Measurements from ENCODE around the gene SH3BP4. TPM values are rescaled to one million over a fixed set of nuclear protein-coding genes. Genes with fewer than 3 reads are reported as not detected.

Gene SH3BP4
- total and polyA plus RNA-seq, 2 of the 13 experiments (the other 11 are each of a cell fraction or from before 2014, with no cell fraction given): 34.6 to 99.1 TPM

- peak; percentile 83 for TF ChIP-seq ZNF710 (CRISPR knock-in tag; IDR thresholded peaks at IDR 0.05; ENCODE audit: borderline replicate concordance)
- no peak for TF ChIP-seq ZNF784 (CRISPR knock-in tag; IDR thresholded peaks at IDR 0.05; ENCODE audit: borderline replicate concordance)
- no peak for TF ChIP-seq CCDC6 (CRISPR knock-in tag; IDR thresholded peaks at IDR 0.05)
- no peak for TF ChIP-seq JUND (CRISPR knock-in tag; IDR thresholded peaks at IDR 0.05)
- 0 out of 2 replicates have a peak, but pooled peaks have one; percentile 23 for TF ChIP-seq ZNF567 (CRISPR knock-in tag; IDR thresholded peaks at IDR 0.05; ENCODE audit: borderline replicate concordance)
- no peak for TF ChIP-seq SOX13 (IDR thresholded peaks at IDR 0.05)
- no peak for TF ChIP-seq SOX13 (CRISPR knock-in tag; conservative IDR thresholded peaks at IDR 0.05 in 1 of 2, IDR thresholded peaks at IDR 0.05 in 1 of 2)
- no peak for TF ChIP-seq MTF1 (CRISPR knock-in tag; IDR thresholded peaks at IDR 0.05)
- no peak for TF ChIP-seq ZNF747 (CRISPR knock-in tag; IDR thresholded peaks at IDR 0.05; ENCODE audit: borderline replicate concordance)
- TF ChIP-seq LBX2 (CRISPR knock-in tag; IDR thresholded peaks at IDR 0.05; ENCODE audit: borderline replicate concordance): no peak
- TF ChIP-seq THRA (CRISPR knock-in tag; IDR thresholded peaks at IDR 0.05; ENCODE audit: borderline replicate concordance): peak; percentile 32; the same call in 1 of the 2 replicates
- TF ChIP-seq YY1 (IDR thresholded peaks at IDR 0.05; ENCODE audit: insufficient read depth, insufficient replicate concordance, low read depth, low read length): peak; percentile 5
- TF ChIP-seq RXRA (CRISPR knock-in tag; IDR thresholded peaks at IDR 0.05): no peak; the same call in 1 of the 2 replicates
- no peak for TF ChIP-seq GTF2F1 (IDR thresholded peaks at IDR 0.05; ENCODE audit: low read length)
- TF ChIP-seq ZNF264 (CRISPR knock-in tag; IDR thresholded peaks at IDR 0.05): no peak
- TF ChIP-seq CBX5 (CRISPR knock-in tag; IDR thresholded peaks at IDR 0.05; ENCODE audit: borderline replicate concordance): no peak
- peak; percentile 21 for TF ChIP-seq XRCC5 (optimal IDR thresholded peaks at IDR 0.05; ENCODE audit: low read length)
- TF ChIP-seq ZNF572 (CRISPR knock-in tag; IDR thresholded peaks at IDR 0.05): 0 out of 2 replicates have a peak, but pooled peaks have one; percentile 21
- 0 out of 2 replicates have a peak, but pooled peaks have one; percentile 42 for TF ChIP-seq ZNF225 (CRISPR knock-in tag; IDR thresholded peaks at IDR 0.05)
- peak; percentile 62; the same call in 1 of the 2 replicates for TF ChIP-seq ZNF317 (CRISPR knock-in tag; IDR thresholded peaks at IDR 0.05)
- peak; percentile 5 for TF ChIP-seq RBM39 (IDR thresholded peaks at IDR 0.05; ENCODE audit: low read depth, low read length, poor library complexity, severe bottlenecking)
- TF ChIP-seq PCBP1 (IDR thresholded peaks at IDR 0.05; ENCODE audit: borderline replicate concordance, low read depth, low read length): no peak
- TF ChIP-seq ZNF280B (CRISPR knock-in tag; IDR thresholded peaks at IDR 0.05; ENCODE audit: borderline replicate concordance): no peak
Measured at GRCh38 chr2:234999740-235000425, 48.1 kb downstream of the SH3BP4 start (continued).

Data from HepG2 (cell line).